Measurements from ENCODE around the gene SLC1A2.
"Not testable (repeated sequence)": the region's sequence is repeated elsewhere in the genome, so short reads cannot be mapped to it uniquely, and the experiment has no call there.

SLC1A2 gene

DNA sequence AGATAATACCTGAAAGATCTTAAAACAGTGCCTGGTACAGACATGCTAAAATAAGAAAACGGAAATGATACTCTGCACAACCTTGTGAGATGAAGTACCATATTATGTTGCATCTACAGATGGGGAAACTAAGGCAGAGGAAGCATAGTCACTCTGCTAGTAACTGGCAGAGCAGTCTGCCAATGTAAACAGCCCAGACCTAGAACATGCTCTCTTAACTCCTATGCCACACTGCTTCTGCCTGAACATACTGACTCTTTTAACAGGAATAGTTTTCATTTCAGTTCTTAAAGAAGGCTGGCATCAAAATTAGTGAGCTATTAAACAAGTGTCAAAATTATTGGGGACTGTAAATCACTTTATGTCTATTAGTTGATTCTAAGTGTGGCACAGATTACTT lies 180.5 kb downstream of the SLC1A2 start:
- no peak for DNase-seq

DNA sequence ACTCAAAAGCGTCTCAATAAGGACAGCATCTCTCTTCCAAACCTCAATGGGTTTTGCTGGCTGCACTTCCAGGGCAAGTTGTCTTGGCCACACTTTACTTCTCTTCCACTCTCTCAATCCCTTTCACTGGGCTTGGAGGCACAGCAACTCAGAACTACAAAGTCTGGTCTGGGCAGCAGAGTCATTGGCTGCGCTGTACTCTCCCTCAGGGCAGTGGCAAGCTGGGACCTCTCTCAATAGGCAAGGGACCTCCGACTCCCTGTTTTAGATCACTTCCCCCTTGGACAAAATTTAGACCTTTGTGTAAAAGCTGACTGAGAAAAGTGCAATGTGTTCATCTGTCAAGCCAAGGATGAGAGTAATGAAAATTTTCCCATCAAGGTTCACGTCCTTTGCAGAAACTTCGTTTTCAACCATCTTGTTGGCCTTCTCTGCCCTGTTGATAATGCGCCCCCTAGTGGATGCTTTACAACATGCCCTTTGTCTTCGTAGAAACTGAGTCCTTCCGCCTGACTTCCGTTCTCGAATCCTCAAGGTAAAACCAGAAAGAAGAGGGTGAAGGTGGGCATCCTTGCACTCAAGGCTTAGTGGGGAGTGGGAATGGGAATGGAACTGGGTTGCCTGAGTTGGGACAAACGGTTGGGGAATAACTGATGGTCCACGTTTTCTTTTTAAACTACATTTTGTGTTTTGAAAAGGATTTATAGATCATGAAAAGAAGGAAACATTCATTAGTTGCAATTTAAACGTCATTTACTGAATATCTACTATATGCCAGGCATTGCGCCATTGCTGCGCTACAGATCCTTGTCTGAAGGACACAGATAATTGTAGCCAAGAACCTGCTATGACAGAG lies 181.3 kb downstream of the SLC1A2 start:
- peak; percentile 51 for DNase-seq

DNA sequence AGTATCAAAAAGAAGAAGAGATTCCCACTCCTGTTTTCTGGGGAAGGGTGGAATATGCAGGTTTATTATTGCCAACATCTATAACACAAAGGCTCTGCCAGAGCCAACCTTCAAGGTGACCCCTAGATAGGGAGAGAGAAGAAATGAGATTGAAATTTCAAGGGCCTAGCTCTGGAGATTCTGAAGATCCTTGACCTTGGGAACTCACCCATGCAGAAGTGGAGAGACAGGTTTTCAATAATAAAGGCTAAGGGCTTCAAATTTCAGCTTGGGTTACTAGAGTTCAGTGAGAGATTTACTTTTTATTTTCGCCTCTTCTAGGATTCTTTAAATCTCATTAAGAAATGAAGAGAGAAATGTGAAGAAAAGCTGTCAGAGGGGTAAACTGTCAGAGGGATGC lies 182.0 kb downstream of the SLC1A2 start:
- no peak for DNase-seq

DNA sequence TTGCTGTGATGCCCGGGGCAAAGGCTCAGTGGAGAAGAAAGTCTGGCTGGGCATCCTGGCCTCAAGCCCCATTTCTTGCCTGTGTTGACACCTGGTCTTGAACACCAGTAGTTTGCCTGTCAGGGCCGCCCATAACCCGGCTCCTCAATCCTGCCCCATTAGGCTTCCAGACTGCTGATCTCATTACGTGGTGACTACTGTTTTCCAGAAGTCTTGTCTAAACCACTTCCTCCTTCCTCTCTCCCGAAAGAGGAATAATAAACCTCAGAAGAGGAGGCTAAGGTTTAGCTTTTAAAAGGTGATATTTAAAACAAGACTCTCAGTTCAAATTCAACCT lies 182.7 kb downstream of the SLC1A2 start:
- DNase-seq, result no peak

DNA sequence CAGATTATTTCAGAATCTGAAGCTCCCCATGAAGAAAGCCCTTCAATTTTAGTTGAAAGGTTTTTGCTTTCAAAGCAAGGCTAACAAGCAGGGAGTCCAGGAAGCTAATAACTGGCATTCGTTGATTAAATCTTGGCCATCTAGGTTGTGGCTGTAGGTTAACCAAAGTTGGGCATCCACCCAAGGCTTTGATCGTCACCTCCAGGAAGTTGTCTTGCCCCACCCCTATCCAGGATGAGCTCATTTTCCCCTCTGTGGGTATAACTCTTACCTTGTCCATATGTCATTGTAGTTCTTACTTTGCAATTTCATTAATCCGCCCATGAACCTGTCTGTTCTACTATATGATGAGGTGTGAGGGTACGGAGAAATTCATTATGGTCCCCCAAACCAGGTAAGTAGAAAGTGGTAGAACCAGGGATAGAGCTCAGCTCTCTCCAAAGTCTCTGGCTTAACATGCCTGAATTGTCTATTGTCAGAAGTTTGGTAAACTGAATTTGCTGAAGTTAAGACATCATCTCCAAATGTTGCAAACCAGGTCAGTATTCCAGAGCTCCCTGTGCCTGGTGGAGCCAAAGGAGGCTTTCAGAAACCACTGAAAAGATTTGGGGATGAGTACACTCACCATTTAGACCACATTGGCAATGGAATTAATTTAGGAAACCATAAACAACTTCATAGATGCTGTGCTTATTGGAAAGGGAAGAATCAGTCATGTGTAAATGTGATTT lies 183.3 kb downstream of the SLC1A2 start:
- DNase-seq, result peak; percentile 83

DNA sequence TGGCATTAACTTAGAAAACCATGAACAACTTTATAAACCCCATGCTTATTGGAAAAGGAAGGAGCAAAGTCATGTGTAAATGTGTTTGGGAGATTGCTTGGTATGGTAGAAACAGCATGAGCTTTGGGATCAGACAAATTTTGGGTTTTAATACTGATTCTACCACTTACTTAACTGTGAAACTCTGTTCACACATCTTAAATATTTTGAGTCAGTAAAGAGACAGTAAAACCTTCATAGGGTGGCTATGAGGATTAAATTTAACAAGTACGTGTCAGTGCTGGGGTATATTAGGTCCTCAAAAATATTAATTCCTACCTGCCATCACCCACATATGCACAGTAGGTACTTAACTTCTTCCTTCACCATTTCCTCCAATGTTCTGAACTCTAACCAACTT lies 183.9 kb downstream of the SLC1A2 start:
- DNase-seq, result no peak

DNA sequence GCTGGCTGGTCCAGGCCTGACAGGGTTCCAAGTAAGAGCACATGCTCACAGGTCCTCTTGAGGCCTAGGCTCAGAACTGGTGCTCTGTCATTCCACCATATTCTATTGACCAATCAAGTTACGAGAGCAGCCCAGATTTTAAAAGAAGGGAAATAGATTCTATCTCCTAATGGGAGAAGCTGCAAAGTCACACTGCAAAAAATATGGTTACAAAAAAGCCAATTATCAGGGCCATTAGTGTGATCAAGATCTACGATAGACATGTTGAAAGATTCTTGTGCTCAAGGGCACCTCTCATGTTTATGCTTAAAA lies 184.2 kb downstream of the SLC1A2 start:
- DNase-seq, result no peak

DNA sequence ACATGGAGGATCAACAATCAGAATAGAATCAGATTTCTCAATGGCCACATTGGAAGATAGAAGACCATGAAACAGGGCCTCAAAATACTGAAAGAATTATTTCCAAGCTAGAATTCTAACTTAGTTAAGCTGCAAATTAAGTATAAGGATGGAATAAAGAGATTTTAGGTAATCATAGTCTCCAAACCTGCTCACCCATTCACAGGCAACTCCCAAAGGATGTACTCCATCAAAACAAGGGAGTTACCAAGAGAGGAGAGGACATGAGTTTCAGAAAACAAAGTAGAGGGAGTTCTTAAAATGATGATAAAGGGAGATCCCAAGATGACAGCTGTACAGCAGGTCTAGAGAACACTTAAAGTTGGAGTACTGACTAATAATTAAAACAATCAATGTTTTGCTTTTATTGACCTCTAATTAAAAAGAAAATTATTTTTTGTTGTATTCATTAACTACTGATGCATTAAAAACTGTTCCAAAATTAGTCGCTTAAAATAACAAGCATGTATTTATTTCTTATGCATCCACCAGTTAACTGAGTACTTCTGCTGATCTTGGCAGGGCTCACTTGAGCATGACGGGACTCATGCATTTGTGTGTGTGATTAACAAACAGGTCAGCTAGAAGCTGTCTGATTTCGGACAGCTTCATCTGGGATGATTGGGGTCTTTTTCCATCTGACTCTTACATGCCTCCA lies 184.8 kb downstream of the SLC1A2 start:
- DNase-seq, result no peak

DNA sequence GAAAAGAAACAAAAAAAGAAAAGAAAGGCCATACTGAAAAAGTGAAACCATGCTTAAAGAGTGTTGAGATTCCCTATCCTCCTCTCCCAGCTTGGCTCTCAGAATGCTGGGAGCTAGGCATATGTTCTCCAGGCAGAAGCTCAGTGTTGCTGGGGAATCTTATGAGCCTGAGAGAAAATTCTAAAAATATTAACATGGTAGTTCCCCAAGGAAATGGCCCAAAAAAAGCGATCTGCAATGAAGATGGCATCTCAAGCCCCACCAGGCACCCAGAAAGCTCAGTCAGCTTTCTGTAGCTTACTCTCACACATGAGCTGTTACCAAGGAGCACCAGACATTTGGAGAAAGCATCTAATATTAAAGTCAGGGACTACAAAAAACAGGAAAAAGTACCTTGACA lies 185.8 kb downstream of the SLC1A2 start:
- no peak for DNase-seq

DNA sequence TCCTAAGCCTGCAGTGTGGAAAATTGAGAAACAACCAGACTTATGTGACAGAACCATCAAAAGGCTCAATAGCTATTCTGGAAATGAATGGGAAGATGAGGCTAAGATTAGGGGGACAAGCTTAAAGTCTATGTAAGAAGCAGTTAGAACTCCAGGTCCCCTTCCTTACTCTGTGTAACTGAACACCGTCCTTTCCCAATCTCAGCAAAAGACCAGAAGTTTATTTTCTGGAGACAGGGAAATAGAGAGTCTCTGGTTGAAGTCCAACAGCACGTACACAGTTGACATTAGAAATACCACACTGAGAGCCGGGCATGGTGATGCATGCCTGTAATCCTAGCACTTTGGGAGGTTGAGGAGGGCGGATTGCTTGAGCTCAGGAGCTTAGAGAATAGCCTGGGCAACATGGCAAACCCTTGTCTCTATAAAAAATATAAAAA lies 186.4 kb downstream of the SLC1A2 start:
- DNase-seq, result no peak

DNA sequence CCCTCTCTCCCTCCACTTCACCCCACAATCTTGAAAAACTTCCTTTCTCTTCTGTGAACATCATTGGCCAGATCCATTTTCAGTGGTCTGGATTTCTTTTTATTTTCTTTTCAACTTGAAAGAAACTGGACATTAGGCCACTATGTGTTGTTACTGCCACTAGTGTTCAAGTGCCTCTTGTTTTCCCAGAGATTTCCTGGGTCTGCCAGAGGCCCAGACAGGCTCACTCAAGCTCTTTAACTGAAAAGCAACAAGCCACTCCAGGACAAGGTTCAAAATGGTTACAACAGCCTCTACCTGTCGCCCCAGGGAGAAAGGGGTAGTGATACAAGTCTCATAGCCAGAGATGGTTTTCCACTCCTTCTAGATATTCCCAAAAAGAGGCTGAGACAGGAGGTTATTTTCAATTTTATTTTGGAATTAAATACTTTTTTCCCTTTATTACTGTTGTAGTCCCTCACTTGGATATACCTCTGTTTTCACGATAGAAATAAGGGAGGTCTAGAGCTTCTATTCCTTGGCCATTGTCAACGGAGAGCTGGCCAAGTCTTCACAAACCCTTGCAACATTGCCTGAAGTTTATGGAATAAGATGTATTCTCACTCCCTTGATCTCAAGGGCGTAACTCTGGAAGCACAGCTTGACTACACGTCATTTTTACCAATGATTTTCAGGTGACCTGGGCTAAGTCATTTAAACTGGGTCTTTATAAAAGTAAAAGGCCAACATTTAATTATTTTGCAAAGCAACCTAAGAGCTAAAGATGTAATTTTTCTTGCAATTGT lies 188.1 kb downstream of the SLC1A2 start:
- no peak for DNase-seq

DNA sequence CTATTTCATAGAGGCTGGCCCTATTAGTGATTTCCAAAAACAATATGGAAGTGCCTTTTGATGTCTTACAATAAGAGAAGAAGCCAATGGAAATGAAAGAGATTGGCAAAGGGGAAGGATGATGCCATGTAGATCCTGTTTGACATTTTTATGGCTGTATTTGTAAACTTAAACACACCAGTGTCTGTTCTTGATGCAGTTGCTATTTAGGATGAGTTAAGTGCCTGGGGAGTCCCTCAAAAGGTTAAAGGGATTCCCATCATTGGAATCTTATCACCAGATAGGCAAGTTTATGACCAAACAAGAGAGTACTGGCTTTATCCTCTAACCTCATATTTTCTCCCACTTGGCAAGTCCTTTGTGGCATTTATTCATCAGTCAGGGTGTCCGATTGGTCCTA lies 189.0 kb downstream of the SLC1A2 start:
- DNase-seq, result no peak

DNA sequence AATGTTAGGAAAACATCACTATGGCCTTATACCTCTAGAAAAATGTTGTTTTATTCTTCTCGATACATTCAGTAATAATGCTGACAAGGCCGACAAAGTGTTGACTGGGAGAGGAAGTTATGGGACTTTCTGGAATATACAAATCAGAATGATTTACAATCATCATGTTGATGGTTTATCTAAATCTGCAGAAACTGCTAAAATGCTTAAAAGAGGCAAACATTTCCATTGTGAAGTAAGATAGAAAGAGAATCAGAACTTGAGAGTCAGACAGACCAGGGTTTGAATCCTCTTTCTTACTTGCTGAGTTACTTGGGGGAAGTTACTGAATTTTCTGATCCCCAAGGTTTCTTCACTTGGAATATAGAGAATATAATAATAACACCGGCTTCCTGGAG lies 191.0 kb downstream of the SLC1A2 start:
- DNase-seq, result no peak

DNA sequence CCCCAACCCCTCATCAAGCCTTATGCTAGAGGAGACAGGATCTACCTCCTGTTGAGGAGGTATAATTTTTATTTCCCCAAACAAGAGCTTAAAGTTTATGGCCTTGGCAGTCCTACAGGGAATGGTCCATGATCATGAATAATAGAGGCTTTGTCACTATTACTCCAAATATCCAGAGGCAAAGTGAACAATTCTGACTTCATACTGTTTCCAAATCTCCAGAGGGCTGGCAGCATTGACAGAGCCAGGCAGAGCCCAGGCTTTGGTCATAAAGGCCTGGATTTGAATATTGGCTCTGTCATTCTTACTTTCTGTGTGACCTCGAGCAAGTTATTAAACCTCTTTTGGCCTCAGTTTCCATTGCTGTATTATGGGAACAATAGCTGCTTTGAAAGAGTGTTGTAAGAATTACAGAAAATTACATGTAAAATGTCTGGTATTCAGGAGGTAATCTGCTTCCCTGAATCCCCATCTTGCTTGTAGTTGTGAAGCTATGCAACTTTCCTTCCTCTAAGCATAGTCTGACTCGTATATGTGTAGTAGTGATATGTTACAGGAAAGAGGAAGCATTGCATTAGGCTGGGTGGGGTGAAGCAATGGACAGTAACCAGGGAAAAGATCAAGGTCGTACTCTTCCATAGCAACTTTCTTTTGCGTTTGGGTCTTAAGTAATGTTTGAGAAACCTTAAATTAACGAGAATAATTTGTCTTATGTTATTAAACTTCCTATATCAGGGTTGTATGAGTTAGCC lies 191.6 kb downstream of the SLC1A2 start:
- no peak for DNase-seq

DNA sequence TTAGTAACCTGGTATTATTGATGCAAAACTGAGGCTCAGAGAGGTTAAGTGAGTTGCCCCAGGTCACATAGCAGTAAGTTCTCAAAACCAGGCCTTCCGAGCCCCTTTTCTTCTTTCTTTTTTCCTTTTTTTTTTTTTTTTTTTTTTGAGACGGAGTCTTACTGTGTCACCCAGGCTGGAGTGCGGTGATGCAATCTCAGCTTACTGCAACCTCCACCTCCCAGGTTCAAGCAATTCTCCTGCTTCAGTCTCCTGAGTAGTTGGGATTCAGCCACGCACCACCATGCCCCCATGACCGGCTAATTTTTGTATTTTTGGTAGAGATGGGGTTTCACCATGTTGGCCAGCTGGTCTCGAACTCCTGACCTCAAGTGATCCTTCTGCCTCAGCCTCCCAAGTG lies 192.6 kb downstream of the SLC1A2 start:
- DNase-seq, result not testable (repeated sequence)

DNA sequence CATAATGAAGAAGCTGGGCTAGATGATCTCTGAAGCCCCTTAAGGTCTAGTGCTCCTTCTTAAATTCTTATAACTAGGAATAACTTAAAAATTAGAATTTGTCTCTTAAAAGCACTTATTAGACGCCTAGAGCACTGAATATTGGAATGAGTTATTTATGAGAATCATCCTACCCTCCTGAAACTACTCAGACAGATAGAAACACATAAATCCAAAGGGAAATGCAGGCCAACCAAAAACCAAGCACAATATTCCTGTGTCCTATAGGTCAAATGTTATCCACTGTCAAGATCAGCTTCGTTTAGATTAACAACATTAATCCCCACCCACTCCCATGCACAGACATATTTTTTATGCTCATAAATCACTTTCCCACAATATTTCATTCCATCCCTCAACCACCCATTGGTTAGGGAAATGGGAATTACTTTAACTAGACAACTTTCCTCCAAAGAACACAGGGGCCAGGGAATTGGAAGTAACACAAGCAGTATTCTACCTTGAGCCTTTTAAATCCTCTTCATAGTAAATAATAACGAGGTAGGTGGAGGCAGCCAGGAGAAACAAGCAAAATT lies 193.3 kb downstream of the SLC1A2 start:
- no peak for DNase-seq

DNA sequence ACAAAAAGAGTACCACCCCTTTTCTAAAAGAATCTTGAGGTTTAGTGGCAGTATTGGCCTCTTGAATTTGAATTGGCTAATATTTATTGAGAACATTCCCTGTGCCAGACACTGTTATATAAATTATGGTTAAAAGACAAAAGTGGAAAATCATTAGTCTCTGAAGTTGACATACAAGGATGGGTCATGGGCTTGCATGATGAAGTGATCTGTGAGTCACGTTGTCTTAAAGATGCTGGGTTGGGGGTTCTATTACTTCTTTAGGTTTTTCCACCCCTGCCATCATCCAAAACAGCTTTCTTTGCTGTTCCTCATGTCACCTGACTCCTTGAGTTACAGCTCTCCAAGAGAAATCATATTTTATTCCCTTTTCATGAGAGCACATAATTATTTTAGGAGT lies 195.4 kb downstream of the SLC1A2 start:
- DNase-seq, result no peak

DNA sequence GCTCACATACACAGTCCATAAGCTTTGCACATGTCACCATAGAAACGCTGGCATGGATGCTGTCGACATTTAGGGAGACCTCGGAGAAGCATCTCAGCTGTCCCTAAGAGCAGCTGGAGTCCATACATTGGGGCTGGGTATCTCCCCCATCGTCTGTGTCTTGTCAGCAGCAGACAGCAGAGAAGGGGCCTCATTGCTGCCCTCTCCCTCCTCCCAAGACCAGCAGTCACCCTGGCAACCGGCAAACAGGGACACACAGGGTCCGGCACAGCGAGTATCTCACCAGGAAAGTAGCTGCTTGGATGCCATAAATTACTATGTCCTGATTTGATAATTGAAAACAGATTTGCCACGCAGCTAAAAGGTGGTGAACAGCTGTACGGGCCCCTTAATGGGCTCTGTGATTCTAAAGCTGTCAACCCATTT lies 196.0 kb downstream of the SLC1A2 start:
- no peak for DNase-seq

DNA sequence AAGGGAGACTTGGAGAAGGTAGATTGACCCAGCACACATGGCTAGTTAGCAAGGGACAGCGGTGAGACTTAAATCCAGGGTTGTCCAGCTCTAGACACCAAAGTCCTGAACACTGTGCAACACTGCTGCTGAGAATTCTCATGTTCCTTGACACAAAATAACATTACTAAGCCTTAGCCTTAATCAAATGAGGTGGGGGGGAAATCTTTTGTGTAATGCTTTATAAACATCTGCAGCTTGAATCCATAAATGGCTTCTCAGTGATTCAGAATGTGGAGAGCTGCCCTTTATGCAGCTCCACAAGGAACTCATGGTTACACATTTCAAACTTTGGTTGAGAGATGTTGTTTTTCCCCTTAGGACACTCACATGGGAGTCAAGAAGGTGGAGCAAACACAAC lies 200.4 kb downstream of the SLC1A2 start:
- no peak for DNase-seq

DNA sequence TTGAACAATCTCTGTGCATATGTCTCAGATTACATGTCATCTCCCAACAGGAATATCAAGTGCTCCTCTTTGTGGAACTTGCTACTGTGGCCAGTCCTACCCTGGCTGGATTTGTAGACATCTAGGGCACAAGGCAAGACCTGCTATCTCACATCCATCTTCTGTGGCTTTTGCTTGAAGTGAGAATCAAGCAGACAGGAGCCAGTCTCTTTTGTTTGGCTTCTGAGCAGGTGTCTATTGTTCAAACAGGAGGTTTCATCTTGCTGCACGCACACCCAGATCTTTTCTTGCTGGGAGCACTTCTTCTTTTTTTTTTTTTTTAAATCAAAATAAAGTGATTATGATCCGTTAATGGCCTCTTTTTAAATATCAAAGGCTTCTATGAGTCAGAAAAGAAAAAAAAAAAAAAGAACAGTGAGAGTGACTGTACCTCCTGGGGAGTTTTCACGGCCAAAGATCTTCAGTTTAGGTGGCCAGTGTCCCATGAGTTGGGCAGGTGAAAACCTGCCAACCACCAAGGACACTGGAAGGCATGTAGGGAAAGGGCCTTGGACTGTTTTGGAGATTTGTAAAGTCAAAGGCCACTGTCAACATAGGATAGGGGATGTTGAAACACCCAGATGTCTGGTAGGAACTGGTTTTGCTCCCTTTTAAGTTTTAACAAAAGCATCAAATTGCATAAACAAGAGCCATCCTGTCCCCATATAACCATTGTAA lies 202.2 kb downstream of the SLC1A2 start:
- DNase-seq, result peak; percentile 69

DNA sequence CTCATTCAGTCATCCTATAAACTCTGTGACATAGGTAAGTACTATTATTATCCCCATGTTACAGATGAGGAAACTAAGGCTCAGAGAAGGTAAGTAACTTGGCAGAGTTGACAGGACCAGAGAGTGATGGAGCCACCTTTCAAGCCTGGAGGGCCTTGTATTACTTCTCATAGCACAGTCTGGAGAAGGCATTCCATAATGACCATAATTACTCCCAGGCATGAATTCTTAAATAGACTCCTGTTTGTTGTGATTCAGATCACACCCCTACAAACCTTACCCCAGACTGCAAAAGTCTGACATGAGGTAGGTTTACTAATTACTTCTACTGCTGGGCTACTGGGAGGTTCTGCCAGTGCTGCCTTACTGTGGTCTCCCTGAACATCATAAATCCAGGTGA lies 203.4 kb downstream of the SLC1A2 start:
- DNase-seq, result no peak
